Fibroblast of the aortic adventitia (primary cell): ENCODE measurements around the gene GOLGA8A. TPM values are rescaled to one million over a fixed set of nuclear protein-coding genes. Genes with fewer than 3 reads are reported as not detected.
"Not testable (repeated sequence)": the region's sequence is repeated elsewhere in the genome, so short reads cannot be mapped to it uniquely, and the experiment has no call there.

Experiments
- DNase-seq: peaks from one replicate; pipeline ENCODE4 v3.0.0-alpha.2; 2010; ENCODE audit warnings: low read depth
- H3K4me3 ChIP-seq: 2 replicates; pipeline ENCODE4 v1.5.1; 2011; ENCODE audit warnings: low read depth, mild to moderate bottlenecking, control low read depth, low read length, moderate library complexity
- total RNA-seq: library from RNA; depleted of rRNA; stranded (reverse); fragments of >200 nt; gene quantifications from 2 replicates; pipeline ENCODE4 v1.2.3, GENCODE V29; 2012; ENCODE audit warnings: low replicate concordance

The GOLGA8A gene
- total RNA-seq, 1 donor = 18.9 TPM

DNA sequence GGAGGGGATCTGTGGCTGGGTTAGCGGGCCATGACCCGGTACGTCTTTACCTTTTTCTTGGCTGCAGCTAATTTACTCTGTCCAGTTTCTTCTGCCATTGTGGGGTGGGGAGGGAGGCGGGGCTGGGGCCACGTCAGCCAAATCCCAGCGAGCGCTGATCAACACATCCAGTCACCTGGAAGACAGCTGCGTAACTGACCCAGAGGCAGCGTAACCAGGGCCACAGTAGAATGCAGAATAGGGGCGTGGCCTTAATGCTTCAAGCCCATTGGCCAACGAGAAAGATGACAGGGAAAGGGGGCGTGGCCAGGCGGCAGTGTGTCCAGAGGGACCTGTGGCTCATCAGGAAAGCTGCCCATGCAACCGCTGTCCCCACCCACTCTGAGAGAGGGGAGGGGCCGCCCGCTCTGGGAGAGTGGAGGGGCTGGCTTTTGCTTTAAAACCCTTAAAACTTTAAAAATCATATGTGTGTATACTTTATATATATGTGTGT, 48.0 kb downstream of the GOLGA8A start:
- not testable (repeated sequence) for DNase-seq, H3K4me3 ChIP-seq

Other genes with a start within 250 kb of the GOLGA8A start
- 31.7 and 57.3 TPM in 2 replicates for gene KATNBL1, start 227.7 kb downstream of the GOLGA8A start, total RNA-seq
- gene EMC4, start 212.8 kb downstream of the GOLGA8A start, total RNA-seq = 121 and 129 TPM in 2 replicates
- 29.4 and 47.3 TPM in 2 replicates for gene SLC12A6, start 100.0 kb downstream of the GOLGA8A start, total RNA-seq
- 27.4 and 285 TPM in 2 replicates for gene NOP10, start 94.7 kb downstream of the GOLGA8A start, total RNA-seq
- gene NUTM1, start 94.5 kb downstream of the GOLGA8A start, total RNA-seq = under 0.01 TPM in 1 of 2 replicates, not detected in the other
- gene LPCAT4, start 70.6 kb downstream of the GOLGA8A start, total RNA-seq = 12.5 and 19.3 TPM in 2 replicates
- gene GOLGA8B, start 145.8 kb upstream of the GOLGA8A start, total RNA-seq = 18.0 and 33.9 TPM in 2 replicates